B cell (primary cell): ENCODE data around the gene EMP1. TPM values are rescaled to one million over a fixed set of nuclear protein-coding genes. Genes with fewer than 3 reads are reported as not detected.

ENCODE experiments used
- ATAC-seq: fragments of 200-7000 bp; cut with Tn5 transposase; one replicate; pipeline ENCODE4 v1.10.0; 2021; ENCODE audit warnings: low read depth, mild to moderate bottlenecking, moderate number of reproducible peaks, moderate library complexity
- CTCF ChIA-PET: fragments of 350-600 bp; sonication (Branson Sonifier 250); formaldehyde crosslinking; loops from one replicate; lab custom pipeline; 2021; ENCODE audit warnings: antibody characterized with exemption, inconsistent platforms; lab: Charles Lee
- POLR2A ChIA-PET: fragments of 350-600 bp; sonication (Branson Sonifier 250); formaldehyde crosslinking; loops from one replicate; lab custom pipeline; 2021; ENCODE audit warnings: antibody characterized with exemption; lab: Charles Lee
- DNase-seq: peaks from one replicate; pipeline ENCODE4 v3.0.0; 2013
- H2AFZ ChIP-seq: 2 replicates; pipeline ENCODE4 v1.6.1; 2012; ENCODE audit warnings: mild to moderate bottlenecking, low read depth, low read length; ENCODE audit not compliant: insufficient read depth, poor library complexity, severe bottlenecking
- H3K27ac ChIP-seq, 2 donors: 1 replicate in 1 of 2; 2 replicates in 1 of 2; pipeline ENCODE4 v1.5.1; 2012 to 2013; ENCODE audit warnings: low read length in 2 of 2, mild to moderate bottlenecking in 2 of 2, moderate library complexity in 1 of 2
- H3K27me3 ChIP-seq, 4 experiments: fragments of 200-600 bp in 1 of 4; sonication (generic) in 1 of 4; replicated peaks in 1 of 4; 1 replicate in 2 of 4; 2 replicates in 2 of 4; pipeline versions ENCODE4 v1.6.1 to v1.7.0; 2013 to 2016; ENCODE audit warnings: low read length in 3 of 4, mild to moderate bottlenecking in 2 of 4, mixed read lengths in 1 of 4, moderate library complexity in 1 of 4; ENCODE audit not compliant: insufficient read depth in 4 of 4, control insufficient read depth in 3 of 4; ENCODE audit errors: control extremely low read depth in 1 of 4
- H3K36me3 ChIP-seq, 2 experiments: replicated peaks in 1 of 2; 1 replicate in 1 of 2; 2 replicates in 1 of 2; pipeline versions ENCODE4 v1.6.1 to v1.7.1; 2013; ENCODE audit warnings: low read length in 1 of 2; ENCODE audit not compliant: insufficient read depth in 2 of 2, control insufficient read depth in 1 of 2; ENCODE audit errors: control extremely low read depth in 1 of 2, extremely low read depth in 1 of 2
- H3K4me1 ChIP-seq, 2 donors: fragments of 200-600 bp in 1 of 2; sonication (generic) in 1 of 2; 1 replicate in 1 of 2; 2 replicates in 1 of 2; pipeline versions ENCODE4 v1.5.1 to v1.6.1; 2013 to 2017; ENCODE audit warnings: low read length in 2 of 2; ENCODE audit not compliant: control insufficient read depth in 2 of 2, insufficient read depth in 2 of 2
- H3K4me2 ChIP-seq: replicated peaks from 2 replicates; pipeline ENCODE3; 2012; ENCODE audit warnings: mild to moderate bottlenecking, low read depth, low read length; ENCODE audit not compliant: poor library complexity, severe bottlenecking
- H3K4me3 ChIP-seq, 5 experiments: fragments of 200-600 bp in 1 of 5; sonication (generic) in 1 of 5; 1 replicate in 3 of 5; 2 replicates in 2 of 5; pipeline versions ENCODE4 v1.5.1 to v1.7.0; 2011 to 2016; ENCODE audit warnings: low read length in 4 of 5, mild to moderate bottlenecking in 4 of 5, low read depth in 2 of 5, control low read depth in 1 of 5, moderate library complexity in 1 of 5; ENCODE audit not compliant: insufficient read depth in 1 of 5; ENCODE audit errors: control extremely low read depth in 1 of 5, extremely low read depth in 1 of 5
- H3K79me2 ChIP-seq: fragments of 200-600 bp; sonication (generic); one replicate; pipeline ENCODE4 v1.6.0; 2016; ENCODE audit warnings: low read length; ENCODE audit not compliant: control insufficient read depth, insufficient read depth
- H3K9ac ChIP-seq: fragments of 200-600 bp; sonication (generic); 2 replicates; pipeline ENCODE4 v1.6.1; 2017; ENCODE audit warnings: mild to moderate bottlenecking, low read length, moderate library complexity
- H3K9me3 ChIP-seq, 3 donors: one replicate each; pipeline versions ENCODE4 v1.6.1 to v1.7.1; 2013; ENCODE audit warnings: low read length in 2 of 3; ENCODE audit not compliant: control insufficient read depth in 2 of 3, insufficient read depth in 1 of 3; ENCODE audit errors: control extremely low read depth in 1 of 3
- H4K20me1 ChIP-seq: 2 replicates; pipeline ENCODE4 v1.6.0; 2012; ENCODE audit warnings: mild to moderate bottlenecking, low read length; ENCODE audit not compliant: insufficient read depth, control insufficient read depth, poor library complexity, severe bottlenecking
- H3K27ac Mint-ChIP-seq: one replicate; pipeline ENCODE4 v1.8.0; 2021; ENCODE audit warnings: mixed read lengths
- H3K27me3 Mint-ChIP-seq: one replicate; pipeline ENCODE4 v1.8.0; 2021; ENCODE audit warnings: mixed read lengths
- H3K4me1 Mint-ChIP-seq: one replicate; pipeline ENCODE4 v1.8.0; 2021; ENCODE audit warnings: mixed read lengths
- H3K4me3 Mint-ChIP-seq: one replicate; pipeline ENCODE4 v1.8.0; 2021; ENCODE audit warnings: mixed read lengths
- H3K9me3 Mint-ChIP-seq: one replicate; pipeline ENCODE4 v1.8.0; 2022; ENCODE audit warnings: mixed read lengths; ENCODE audit not compliant: insufficient read depth
- EZH2 ChIP-seq: IDR thresholded peaks from 2 replicates; pipeline ENCODE4 v1.6.1; 2012; ENCODE audit warnings: borderline replicate concordance, low read depth, mild to moderate bottlenecking, moderate library complexity, low read length; ENCODE audit not compliant: insufficient read depth, poor library complexity, severe bottlenecking
- WGBS: methylation state at CpG from one replicate; pipeline ENCODE4 v1.1.5; 2013; ENCODE audit warnings: missing lambda C conversion rate; ENCODE audit not compliant: insufficient coverage; 5-methylcytosine and 5-hydroxymethylcytosine counted together
- intact Hi-C: fragments of 100-400 bp; cut with micrococcal nuclease; formaldehyde crosslinking; loops from one replicate; pipeline ENCODE4 v1.10.0; 2022
- polyA plus RNA-seq: library from polyadenylated mRNA; depleted of rRNA; stranded (reverse); fragments of >200 nt; gene quantifications from 2 replicates; pipeline ENCODE4 v1.2.3, GENCODE V29; 2012
- total RNA-seq, 2 donors: library from RNA; stranded (reverse); fragments of 120-200 nt in 1 of 2; gene quantifications; 1 replicate in 1 of 2; 2 replicates in 1 of 2; pipeline versions ENCODE4 v1.2.3 to v1.2.4, GENCODE V29; 2013 to 2022
- TF ChIP-seq, protein P1 (sequence below): fragments of 200-600 bp; IDR thresholded peaks from one replicate; pipeline ENCODE4 v1.8.0; 2022; ENCODE audit warnings: antibody characterized with exemption, mild to moderate bottlenecking

Gene EMP1
- total and polyA plus RNA-seq, 2 donors (not counting 1 experiment from before 2014, with no cell fraction given): 0.07 to 0.64 TPM

DNA sequence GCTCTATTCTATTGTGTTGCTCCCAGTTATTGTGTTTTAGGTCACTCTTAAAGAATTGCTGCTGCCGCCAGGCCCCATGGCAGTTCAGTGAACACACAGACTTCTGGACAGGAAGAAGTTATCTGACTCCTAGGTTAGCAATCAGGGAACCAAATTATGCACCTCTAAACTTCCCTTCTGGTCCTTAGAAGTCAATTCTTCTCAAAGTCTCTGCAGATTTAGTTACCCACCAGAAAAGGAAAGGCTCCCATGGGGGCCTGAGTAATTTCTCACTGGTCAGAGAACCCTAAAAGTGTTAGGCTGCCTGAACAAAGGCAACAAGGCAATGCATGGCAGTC lies 10.0 kb downstream of the EMP1 start:
- no peak overlapping the region for H2AFZ ChIP-seq
- DNase-seq (no peak), ATAC-seq (no peak)
- Mint-ChIP-seq H3K4me1 (peaks cover under 1% of the 10 kb centered on the region), H3K4me3 (no peak overlapping the region), H3K27ac (no peak overlapping the region), H3K27me3 (peaks cover 51% of the 10 kb centered on the region), H3K9me3 (no peaks in the 10 kb centered on the region)
- peaks cover 0 to 9% (median 3%) of the 10 kb centered on the region in 4 experiments for H3K27me3 ChIP-seq
- H3K9me3 ChIP-seq: no peaks in the 10 kb centered on the region
- 50% methylated on average over 1 of the region's 1 CpG for WGBS
- H3K4me2 ChIP-seq: no peak overlapping the region
- intact Hi-C loops: no loop called here
- H3K9ac ChIP-seq: no peak overlapping the region
- H3K79me2 ChIP-seq: no peaks in the 10 kb centered on the region
- H3K27ac ChIP-seq: no peak overlapping the region
- H3K4me1 ChIP-seq: no peaks in the 10 kb centered on the region
- no peaks in the 10 kb centered on the region for H3K36me3 ChIP-seq
- H4K20me1 ChIP-seq: no peaks in the 10 kb centered on the region
- no peak overlapping the region for H3K4me3 ChIP-seq
- ChIA-PET CTCF (interaction anchor here (1.2 to 12.4 kb wide), 4 partner anchors 10 to 289 kb away, joined by 3 to 275 read pairs (median 56); partner anchors contain the start of genes EMP1 and GSG1), POLR2A (no interaction called here)
- TF ChIP-seq EZH2: no peak
- TF ChIP-seq, protein P1, sequence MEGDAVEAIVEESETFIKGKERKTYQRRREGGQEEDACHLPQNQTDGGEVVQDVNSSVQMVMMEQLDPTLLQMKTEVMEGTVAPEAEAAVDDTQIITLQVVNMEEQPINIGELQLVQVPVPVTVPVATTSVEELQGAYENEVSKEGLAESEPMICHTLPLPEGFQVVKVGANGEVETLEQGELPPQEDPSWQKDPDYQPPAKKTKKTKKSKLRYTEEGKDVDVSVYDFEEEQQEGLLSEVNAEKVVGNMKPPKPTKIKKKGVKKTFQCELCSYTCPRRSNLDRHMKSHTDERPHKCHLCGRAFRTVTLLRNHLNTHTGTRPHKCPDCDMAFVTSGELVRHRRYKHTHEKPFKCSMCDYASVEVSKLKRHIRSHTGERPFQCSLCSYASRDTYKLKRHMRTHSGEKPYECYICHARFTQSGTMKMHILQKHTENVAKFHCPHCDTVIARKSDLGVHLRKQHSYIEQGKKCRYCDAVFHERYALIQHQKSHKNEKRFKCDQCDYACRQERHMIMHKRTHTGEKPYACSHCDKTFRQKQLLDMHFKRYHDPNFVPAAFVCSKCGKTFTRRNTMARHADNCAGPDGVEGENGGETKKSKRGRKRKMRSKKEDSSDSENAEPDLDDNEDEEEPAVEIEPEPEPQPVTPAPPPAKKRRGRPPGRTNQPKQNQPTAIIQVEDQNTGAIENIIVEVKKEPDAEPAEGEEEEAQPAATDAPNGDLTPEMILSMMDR: no peak

DNA sequence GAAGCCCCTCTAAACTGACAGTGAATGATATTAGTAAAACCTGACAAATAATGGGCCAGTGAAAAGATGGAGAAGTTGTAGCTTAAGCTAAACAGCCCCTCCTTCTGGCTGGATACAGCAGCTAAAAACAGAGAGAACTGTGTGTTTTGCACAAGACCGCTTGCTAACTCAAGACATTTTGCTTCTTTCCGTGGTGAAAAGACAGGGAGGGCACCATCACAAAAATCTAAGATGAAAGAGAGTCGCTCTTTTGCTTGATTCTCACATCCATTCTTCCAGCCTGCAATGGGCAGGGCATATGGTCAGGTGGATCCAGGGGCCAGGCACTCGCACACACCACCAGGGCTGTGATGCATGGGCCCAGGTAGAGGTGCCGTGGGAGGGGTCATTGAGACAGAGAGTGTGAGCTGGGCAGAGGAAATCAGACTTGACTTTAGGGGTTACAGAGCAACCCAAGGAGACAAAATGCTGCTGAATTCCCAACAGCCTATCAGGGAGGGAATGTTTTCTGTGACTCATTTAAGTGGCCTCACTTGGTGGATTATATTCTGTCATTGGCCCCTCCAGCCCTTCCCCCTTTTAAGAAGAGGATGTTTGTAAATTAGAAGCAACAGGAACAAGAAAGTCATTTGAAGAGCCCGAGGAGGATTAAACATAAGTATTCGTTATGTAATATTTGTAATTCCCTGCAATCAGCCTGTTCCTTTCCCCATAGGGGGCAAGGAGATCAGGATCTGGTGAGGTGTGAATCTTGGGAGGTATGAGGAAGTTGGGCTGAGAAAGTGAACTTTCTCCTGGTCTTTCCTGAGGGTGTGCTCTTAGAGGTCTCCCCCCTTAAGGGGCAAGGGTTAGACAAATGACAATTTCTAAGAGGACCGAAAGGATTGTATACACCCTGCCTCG lies 12.3 kb downstream of the EMP1 start:
- H3K4me3 ChIP-seq: no peak overlapping the region
- DNase-seq: peak; percentile 40

More for the DNA sequence above, 12.3 kb downstream of the EMP1 start:
- Histone ChIP-seq H3K9me3 (no peaks in the 10 kb centered on the region), H4K20me1 (no peaks in the 10 kb centered on the region), H3K79me2 (no peaks in the 10 kb centered on the region), H2AFZ (no peak overlapping the region), H3K4me2 (no peak overlapping the region), H3K27ac (no peak overlapping the region), H3K36me3 (no peaks in the 10 kb centered on the region), H3K4me1 (peaks cover 3 to 4% of the 10 kb centered on the region in 2 donors), H3K27me3 (peaks cover 0 to 9% (median 3%) of the 10 kb centered on the region in 4 experiments), H3K9ac (no peak overlapping the region)
- intact Hi-C loops: no loop called here
- Mint-ChIP-seq H3K4me1 (peaks cover 5% of the 10 kb centered on the region), H3K4me3 (no peak overlapping the region), H3K27ac (no peak overlapping the region), H3K9me3 (no peaks in the 10 kb centered on the region), H3K27me3 (peaks cover 43% of the 10 kb centered on the region)
- POLR2A ChIA-PET: no interaction called here
- TF ChIP-seq, protein P1: peak; percentile 56
- no peak for TF ChIP-seq EZH2
- no peak for ATAC-seq
- WGBS: 77% methylated on average over 4 of the region's 9 CpGs
- CTCF ChIA-PET: interaction anchor here (0.9 to 12.4 kb wide), 10 partner anchors 11 to 292 kb away, joined by 3 to 275 read pairs (median 4); partner anchors contain the start of gene GSG1
